ENCODE results near the gene PTPN18. TPM values are rescaled to one million over a fixed set of nuclear protein-coding genes. Genes with fewer than 3 reads are reported as not detected.

The PTPN18 gene
- total RNA-seq, 1 experiment from 2014 or later = 33.8 TPM

GRCh38 chr2:130339885-130340745, 15.7 kb upstream of the PTPN18 start:
- no peak for DNase-seq (ENCODE audit: extremely low read depth, low read depth)

GRCh38 chr2:130341562-130342019, 14.3 kb upstream of the PTPN18 start:
- DNase-seq (ENCODE audit: extremely low read depth, low read depth) = no peak

- DNase-seq (ENCODE audit: extremely low read depth, low read depth) = peak; percentile 96
Observed at GRCh38 chr2:130342020-130342532, 13.8 kb upstream of the PTPN18 start.

GRCh38 chr2:130342533-130343275, 13.2 kb upstream of the PTPN18 start, which contains the start of gene IMP4:
Gene IMP4, plus strand, starts transcription at chr2:130342897. Its CDS starts 36 bp downstream, at chr2:130342933.
- DNase-seq (ENCODE audit: extremely low read depth, low read depth) = peak; percentile 99

GRCh38 chr2:130344578-130344977, 11.3 kb upstream of the PTPN18 start:
- no peak for DNase-seq (ENCODE audit: extremely low read depth, low read depth)

- no peak for DNase-seq (ENCODE audit: extremely low read depth, low read depth)
Observed at GRCh38 chr2:130345091-130345490, 10.8 kb upstream of the PTPN18 start.

GRCh38 chr2:130345611-130346010, 10.2 kb upstream of the PTPN18 start:
- no peak for DNase-seq (ENCODE audit: extremely low read depth, low read depth)

GRCh38 chr2:130346041-130346740, 9.7 kb upstream of the PTPN18 start:
- DNase-seq (ENCODE audit: extremely low read depth, low read depth) = no peak

GRCh38 chr2:130346741-130347066, 9.2 kb upstream of the PTPN18 start:
- no peak for DNase-seq (ENCODE audit: extremely low read depth, low read depth)

GRCh38 chr2:130347220-130347925, 8.5 kb upstream of the PTPN18 start:
- DNase-seq (ENCODE audit: extremely low read depth, low read depth) = no peak

GRCh38 chr2:130349174-130349573, 6.7 kb upstream of the PTPN18 start:
- no peak for DNase-seq (ENCODE audit: extremely low read depth, low read depth)

- DNase-seq (ENCODE audit: extremely low read depth, low read depth) = no peak
Observed at GRCh38 chr2:130351711-130352110, 4.1 kb upstream of the PTPN18 start.

GRCh38 chr2:130352237-130352636, 3.6 kb upstream of the PTPN18 start:
- no peak for DNase-seq (ENCODE audit: extremely low read depth, low read depth)

- DNase-seq (ENCODE audit: extremely low read depth, low read depth) = no peak
Observed at GRCh38 chr2:130353291-130354138, 2.3 kb upstream of the PTPN18 start.

- DNase-seq (ENCODE audit: extremely low read depth, low read depth) = no peak
Observed at GRCh38 chr2:130354139-130354428, 1.8 kb upstream of the PTPN18 start.

- DNase-seq (ENCODE audit: extremely low read depth, low read depth) = no peak
Observed at GRCh38 chr2:130355172-130355577, 681 bp upstream of the PTPN18 start.

GRCh38 chr2:130357864-130358263, 2.0 kb downstream of the PTPN18 start:
- DNase-seq (ENCODE audit: extremely low read depth, low read depth) = no peak

GRCh38 chr2:130358420-130359350, 2.8 kb downstream of the PTPN18 start:
- no peak for DNase-seq (ENCODE audit: extremely low read depth, low read depth)

- DNase-seq (ENCODE audit: extremely low read depth, low read depth) = no peak
Observed at GRCh38 chr2:130359466-130359865, 3.6 kb downstream of the PTPN18 start.

Data from NCI-H460 (cell line).